C4-2B (cell line): ENCODE measurements around the gene YBX3.

Experiments
- ZFX ChIP-seq: fragments of 450-650 bp; IDR thresholded peaks from 2 replicates; pipeline ENCODE4 v1.6.1; 2017
- TF ChIP-seq, protein P1 (sequence below): fragments of 450-650 bp; conservative IDR thresholded peaks from 2 replicates; pipeline ENCODE4 v1.5.1; 2017; ENCODE audit warnings: mild to moderate bottlenecking

DNA sequence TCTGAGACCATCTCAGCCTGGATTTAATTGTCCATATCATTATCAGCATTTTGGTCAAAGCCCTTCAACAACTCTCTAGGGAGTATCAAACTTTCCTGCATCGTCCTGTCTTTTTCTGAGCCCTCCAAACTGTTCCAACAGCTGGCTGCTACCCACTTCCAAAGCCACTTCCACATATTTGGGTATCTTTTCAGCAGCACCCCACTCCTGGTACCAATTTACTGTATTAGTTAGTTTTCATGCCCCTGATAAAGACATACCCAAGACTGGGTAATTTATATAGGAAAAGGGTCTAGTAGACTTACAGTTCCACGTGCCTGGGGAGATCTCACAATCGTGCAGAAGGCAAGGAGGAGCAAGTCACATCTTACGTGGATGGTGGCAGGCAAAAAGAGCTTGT is 33.1 kb upstream of the YBX3 start:
- TF ChIP-seq, protein P1, sequence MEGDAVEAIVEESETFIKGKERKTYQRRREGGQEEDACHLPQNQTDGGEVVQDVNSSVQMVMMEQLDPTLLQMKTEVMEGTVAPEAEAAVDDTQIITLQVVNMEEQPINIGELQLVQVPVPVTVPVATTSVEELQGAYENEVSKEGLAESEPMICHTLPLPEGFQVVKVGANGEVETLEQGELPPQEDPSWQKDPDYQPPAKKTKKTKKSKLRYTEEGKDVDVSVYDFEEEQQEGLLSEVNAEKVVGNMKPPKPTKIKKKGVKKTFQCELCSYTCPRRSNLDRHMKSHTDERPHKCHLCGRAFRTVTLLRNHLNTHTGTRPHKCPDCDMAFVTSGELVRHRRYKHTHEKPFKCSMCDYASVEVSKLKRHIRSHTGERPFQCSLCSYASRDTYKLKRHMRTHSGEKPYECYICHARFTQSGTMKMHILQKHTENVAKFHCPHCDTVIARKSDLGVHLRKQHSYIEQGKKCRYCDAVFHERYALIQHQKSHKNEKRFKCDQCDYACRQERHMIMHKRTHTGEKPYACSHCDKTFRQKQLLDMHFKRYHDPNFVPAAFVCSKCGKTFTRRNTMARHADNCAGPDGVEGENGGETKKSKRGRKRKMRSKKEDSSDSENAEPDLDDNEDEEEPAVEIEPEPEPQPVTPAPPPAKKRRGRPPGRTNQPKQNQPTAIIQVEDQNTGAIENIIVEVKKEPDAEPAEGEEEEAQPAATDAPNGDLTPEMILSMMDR = no peak
- no peak for TF ChIP-seq ZFX
